Stimulated activated CD4-positive, alpha-beta T cell treated with anti-CD3 and anti-CD28 coated beads, Interleukin-12 subunit alpha, Interleukin-12 subunit beta, amount 100 ng/mL, for 24 hours (primary cell): Measurements from ENCODE around the gene SLC43A2.
"Not testable (repeated sequence)": the region's sequence is repeated elsewhere in the genome, so short reads cannot be mapped to it uniquely, and the experiment has no call there.

Experiments used
- DNase-seq, 2 experiments: peaks; one replicate each; pipeline ENCODE4 v3.0.0-alpha.2; 2020; ENCODE audit warnings: low read depth in 2 of 2

Gene SLC43A2

GRCh38 chr17:1590029-1590746 is 38.4 kb downstream of the SLC43A2 start:
- DNase-seq = no peak

GRCh38 chr17:1588821-1589585 is 39.6 kb downstream of the SLC43A2 start:
- DNase-seq = no peak

GRCh38 chr17:1584167-1584566 is 44.5 kb downstream of the SLC43A2 start:
- no peak for DNase-seq

DNA sequence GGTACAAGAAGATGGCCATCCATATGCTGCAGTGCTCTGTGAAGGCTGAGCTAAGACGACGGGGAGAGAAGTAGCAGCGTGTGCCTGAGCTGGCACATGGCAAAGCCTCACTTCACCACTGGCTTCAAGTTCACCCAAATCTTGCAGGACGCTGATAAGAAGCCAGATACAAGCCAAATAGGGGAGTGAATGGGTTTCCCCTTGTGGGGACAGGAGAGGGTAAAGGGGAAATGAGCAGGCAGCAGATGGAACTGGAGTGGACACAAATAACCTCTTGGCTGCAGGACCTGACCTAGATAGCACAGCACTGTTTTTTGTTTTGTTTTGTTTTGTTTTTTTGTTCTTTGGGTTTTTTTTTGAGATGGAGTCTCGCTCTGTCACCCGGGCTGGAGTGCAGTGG is 45.1 kb downstream of the SLC43A2 start:
- no peak for DNase-seq

GRCh38 chr17:1582374-1582773 is 46.3 kb downstream of the SLC43A2 start:
- no peak for DNase-seq

DNA sequence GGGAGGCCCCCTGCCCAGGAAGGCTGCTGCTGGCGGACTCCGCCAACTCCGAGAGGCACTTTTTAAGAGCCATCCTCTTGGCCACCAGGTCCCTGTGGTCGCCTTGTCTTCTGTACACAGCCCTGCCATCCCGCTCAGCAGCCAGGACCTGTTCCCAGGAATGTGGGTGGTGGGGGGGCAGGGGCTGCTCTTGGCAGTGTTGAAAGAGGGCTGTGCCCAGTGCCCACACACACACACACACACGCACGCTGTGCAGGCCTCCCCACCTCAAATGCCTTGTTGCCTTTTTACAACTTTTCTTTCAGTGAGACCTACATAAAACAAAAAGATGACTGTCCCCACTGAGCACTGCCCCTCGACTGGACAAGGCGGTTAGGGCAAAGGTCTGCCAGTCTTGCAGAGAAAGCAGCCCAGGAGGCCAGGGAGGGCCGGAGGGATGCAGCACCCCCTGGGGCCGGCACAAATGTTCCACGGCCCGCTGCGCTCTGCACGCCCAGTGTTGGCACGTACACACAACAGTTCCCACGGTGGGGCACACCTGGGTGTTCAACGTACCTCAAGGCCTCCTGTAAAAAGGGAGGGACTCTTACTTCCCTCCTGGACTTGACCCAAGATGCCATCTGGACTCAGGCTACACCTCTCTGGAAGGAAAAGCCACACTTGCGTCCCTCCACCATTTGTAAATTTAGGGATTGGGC is 47.5 kb downstream of the SLC43A2 start:
- DNase-seq = no peak

DNA sequence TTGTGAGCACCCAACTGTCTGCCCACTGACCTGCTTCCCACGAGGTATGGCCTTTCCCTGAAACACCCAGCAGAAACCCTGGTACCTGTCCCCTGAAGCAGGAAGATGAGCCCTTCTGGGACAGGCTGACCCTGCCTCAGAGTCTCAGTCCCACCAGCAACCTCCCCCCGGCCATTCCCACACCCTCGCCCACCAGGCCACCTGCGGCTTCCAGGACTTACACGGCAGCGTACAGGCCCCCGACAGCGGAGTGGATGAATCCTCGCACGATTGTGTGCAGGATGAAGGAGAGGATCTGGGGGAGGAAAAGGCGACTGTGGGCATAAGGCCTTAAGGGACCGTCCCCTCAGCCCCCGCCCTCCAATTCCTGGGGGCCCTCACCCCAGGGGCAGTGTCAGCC is 50.6 kb downstream of the SLC43A2 start:
- DNase-seq = no peak

DNA sequence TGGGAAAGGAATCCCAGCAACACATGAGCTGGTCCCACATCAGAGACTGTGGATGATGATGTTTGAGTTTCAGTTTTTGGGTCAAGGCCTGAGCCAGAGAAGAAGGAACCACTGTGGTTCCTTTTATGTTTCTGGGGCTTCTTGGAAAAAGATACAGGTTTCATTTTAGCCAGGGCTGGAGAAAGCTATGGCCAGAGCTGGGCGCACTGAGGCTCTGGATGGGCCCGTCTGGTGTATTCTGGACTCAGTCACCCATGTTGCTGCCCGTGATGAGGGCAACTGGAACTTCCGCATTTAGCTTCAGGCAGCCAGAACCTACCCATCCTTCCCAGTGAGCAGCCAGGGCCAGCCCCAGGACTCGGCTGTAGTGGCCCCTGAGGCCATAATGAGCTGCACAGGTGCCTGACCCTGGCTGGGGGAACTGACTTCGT is 51.0 kb downstream of the SLC43A2 start:
- DNase-seq = no peak

DNA sequence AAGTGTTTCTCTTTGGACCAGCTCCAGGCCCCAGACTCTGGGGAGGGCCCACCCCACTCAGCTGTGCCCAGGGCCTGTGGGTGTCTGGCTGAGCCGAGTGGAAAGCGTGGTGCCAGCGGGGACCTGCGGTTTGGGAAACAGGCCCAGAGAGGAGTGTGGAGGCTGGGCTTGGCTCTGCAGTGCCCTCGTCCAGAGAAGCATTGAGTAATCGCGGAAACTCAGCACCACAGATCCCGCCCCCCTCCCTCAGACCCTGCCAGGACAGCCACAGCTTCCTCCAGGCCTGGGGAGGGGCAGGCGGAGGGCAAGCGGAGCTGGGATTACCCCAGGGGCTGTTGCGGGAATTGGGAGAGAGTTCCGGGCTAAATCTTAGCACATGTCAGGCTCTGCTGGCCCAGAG is 51.5 kb downstream of the SLC43A2 start:
- DNase-seq = no peak

- no peak for DNase-seq
Observed at GRCh38 chr17:1576500-1576899, 52.1 kb downstream of the SLC43A2 start.

DNA sequence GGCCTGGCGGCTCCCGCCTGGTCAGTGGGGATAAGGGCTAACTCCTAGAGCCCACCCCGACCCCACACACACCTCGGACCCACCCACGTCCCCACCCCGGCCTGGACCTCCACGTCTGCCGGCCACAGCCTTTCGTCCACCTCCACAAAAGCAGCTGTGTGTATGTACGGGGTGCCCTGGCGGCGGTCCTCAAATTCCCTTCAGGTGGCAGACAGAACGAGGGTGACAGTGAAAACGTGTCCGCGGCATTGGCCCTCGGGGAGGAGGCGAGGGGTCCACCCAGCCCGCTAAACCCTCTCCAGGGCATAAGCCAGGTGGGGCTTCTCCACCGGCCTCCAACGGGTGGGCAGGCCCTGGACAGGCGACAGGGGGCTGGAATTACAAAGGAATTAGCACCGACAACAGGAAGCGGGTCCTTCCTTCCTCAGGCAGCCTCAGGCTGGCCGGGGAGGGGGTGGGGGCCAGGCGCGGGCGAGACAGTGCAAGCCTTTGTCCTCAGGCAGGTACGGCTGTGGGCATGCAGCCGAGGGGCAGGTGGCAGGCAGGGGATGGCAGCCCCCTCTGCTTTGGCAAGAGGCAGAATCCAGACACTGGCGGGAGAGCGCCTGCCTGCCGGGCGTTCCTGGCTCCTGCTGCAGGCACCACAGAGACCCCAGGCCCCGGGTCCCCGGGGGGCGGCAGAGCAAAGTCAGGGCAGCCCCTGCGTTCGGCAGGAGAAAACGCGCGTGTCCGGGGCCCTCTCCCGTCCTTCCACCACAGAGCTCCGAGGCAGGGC is 53.8 kb downstream of the SLC43A2 start:
- DNase-seq = no peak

DNA sequence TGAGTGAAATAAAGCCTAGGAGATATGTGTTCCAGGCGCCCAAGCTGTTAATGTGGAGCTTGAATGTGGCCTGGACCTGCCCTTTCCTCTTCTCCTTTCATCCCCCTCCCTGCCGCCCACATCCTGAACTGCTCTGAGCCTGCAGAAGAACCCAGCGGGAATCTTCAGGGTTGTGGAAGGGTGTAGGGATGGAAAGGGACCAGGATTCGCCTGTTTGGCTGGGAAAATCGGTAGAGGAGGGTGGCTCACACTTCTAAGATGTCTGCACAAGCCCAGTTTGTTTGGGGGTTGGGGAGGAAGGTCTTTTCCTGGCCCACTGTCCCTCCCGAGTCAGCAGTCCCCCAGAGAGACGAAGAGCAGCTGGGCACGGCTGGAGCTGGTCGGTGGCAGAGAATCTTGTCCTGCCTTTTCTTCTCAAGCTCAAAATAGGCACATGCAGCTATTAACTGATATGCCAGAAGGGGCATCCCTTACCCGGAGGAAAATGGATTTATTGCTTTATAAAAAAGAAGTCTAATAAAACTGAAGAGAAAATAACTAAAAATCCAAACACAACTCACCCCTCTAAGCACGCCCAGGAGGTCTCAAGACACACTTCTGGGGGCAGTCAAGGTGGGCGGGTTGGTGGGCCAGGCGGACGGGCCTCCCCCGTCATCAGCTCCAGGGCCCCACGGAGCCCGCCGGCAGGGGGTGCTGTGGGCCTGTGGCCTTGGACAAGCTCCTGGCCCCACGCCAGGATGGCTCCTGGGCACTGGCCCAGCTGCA is 54.5 kb downstream of the SLC43A2 start:
- DNase-seq = peak in 1 of 2 experiments; percentile 68

DNA sequence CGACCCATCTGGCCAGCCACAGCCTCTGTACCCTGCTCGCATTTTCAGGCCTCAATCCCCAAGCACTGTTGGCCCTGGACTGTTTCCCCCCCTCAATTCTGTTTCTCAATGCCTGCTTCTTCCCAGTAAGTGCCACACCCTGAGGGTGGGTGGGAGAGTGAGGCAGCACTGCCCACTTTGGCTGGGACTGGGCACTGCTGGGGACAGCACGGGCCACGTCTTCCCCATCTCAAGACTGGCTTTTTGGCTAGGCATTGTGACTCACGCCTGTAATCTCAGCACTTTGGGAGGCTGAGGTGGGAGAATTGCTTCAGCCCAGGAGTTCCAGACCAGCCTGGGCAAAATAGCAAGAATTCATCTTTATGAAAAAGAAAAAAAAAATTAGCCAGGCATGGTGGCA is 56.0 kb downstream of the SLC43A2 start:
- DNase-seq = not testable (repeated sequence)

GRCh38 chr17:1571341-1571704 is 57.3 kb downstream of the SLC43A2 start:
- no peak for DNase-seq

DNA sequence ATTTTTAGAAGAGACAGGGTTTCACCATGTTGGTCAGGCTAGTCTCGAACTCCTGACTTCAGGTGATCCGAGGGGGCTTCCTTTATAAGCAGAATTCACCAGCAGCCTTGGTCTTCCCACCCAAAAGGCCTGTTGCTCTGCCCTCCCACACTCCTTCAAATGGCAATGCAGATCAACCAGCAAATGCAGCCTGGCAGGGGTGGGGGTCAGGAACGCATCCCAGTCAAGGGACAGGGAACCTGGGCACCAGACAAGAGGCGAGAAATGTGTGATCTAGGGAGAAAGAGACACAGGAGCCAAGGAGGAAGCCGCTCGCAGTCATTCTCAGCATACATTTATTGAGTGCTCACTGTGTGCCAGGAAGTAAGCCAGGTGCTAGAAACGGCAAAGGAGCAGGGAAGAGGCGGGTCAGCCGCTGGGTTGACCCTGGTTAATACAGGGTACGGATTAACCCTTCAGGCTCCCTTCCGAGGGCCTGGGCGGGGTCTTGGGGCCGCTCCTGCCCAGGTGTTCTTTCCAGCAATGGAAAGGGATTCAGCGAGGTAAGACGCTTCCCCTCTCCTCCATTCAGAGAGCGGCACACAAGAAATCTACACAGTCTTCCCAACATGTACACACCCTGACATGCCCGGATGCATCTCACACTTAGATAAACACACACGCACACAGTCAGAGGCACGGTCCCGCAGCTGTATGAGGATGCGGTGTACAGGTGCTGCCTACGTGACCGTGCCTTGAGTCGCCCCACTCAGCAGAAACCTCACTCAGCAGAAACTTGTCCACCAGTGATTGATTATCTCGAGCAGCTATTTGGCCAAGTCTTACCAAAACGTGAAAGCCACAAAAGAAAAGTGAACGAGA is 59.5 kb downstream of the SLC43A2 start:
- DNase-seq = no peak

DNA sequence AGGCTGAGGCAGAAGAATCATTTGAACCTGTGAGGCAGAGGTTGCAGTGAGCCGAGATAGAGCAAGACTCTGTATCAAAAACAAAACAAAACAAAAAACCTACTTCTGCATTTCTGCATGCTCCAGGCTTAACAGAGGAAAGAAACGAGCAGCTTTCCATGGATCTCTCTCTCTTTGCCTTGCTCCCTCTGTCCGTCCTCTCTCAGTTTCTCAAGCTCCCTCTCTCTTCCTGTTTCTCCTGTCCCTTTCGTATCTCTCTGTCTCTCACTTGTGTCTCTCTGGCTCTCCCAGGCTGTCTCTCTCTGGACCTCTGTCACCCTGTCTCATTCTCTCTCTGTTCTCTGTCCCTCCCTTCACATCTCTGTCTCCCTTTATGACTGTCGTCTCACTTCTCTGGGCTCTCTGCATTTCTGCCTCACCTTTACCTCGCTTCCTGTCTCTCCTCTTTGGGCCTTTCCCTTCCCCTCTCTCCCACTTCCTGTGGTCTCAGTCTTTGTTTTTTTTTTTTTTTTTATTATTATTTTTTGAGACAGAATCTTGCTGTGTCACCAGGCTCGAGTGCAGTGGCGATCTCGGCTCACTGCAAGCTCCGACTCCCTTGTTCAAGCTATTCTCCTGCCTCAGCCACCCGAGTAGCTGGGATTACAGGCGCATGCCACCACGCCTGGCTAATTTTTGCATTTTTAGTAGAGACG is 62.0 kb downstream of the SLC43A2 start:
- peak in 1 of 2 experiments; percentile 23 for DNase-seq

DNA sequence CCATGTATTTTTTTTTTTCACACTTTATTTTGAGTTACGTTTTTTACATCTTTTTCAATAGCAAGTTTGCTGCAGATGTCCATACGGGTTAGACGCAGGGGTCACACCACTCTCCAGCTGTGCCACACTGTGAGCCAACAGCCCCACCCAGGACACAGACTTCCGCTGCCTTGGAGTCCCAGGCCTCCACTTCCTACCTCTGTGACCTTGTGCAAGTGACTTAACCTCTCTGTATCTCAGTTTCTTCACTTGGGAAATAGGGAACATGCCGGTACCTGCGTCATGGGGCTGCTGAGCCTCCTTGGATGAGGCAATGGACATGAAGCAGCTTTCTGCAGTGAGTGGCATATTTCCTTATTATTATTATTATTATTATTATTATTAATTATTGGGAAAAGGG is 62.8 kb downstream of the SLC43A2 start:
- DNase-seq = no peak

- DNase-seq = no peak
Observed at GRCh38 chr17:1563786-1564613, 64.6 kb downstream of the SLC43A2 start.

- DNase-seq = not testable (repeated sequence)
Observed at GRCh38 chr17:1563471-1563785, 65.2 kb downstream of the SLC43A2 start.
